ENCODE data around the gene HDGFL3. TPM values are rescaled to one million over a fixed set of nuclear protein-coding genes. Genes with fewer than 3 reads are reported as not detected.

HDGFL3 gene
- total and polyA plus RNA-seq, 9 of the 15 experiments (the other 6 are each of a cell fraction or from before 2014, with no cell fraction given), result 6.7 to 42.0 (median 31.4) TPM

DNA sequence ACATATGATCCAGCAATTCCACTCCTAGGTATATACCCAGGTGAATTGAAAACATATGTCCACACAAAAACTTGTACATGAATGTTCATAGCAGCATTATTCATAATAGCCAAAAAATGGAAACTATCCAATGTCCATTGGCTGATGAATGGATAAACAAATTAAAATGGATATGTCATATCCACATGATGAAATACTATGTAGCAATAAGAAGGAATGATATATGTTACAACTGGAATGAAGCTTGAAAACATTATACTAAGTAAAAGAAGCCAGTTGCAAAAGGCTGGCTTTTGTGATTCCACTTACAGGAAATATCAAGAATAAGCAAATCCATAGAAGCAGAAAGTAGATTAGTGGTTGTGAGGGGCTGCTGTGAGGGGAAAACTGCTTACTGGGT is 43.2 kb upstream of the HDGFL3 start:
- Histone ChIP-seq H3K36me3 (ENCODE audit: control insufficient read depth, insufficient read depth, low read length) (no peaks in the 10 kb centered on the region), H3K4me1 (replicated peaks in 1 of 2; ENCODE audit: control insufficient read depth in 2 of 2, insufficient read depth in 2 of 2, low read length in 2 of 2) (no peaks in the 10 kb centered on the region), H3K4me3 (no peak overlapping the region), H3K4me2 (ENCODE audit: insufficient read depth, low read length) (no peak overlapping the region), H4K20me1 (replicated peaks; ENCODE audit: control insufficient read depth, insufficient read depth, low read length) (no peaks in the 10 kb centered on the region), H3K9me3 (replicated peaks; ENCODE audit: control insufficient read depth, insufficient read depth, low read depth, low read length) (no peaks in the 10 kb centered on the region), H3K27ac (ENCODE audit: extremely low read depth, low read depth, low read length) (no peak overlapping the region), H3K79me2 (ENCODE audit: control insufficient read depth, insufficient read depth, low read length) (no peaks in the 10 kb centered on the region), H3K27me3 (ENCODE audit: control insufficient read depth in 2 of 2, insufficient read depth in 2 of 2, low read length in 2 of 2) (peaks cover 3 to 11% of the 10 kb centered on the region in 2 experiments; a peak in 2 of 5 replicates), H3K9ac (ENCODE audit: insufficient read depth in 1 of 2, low read depth in 2 of 2, low read length in 2 of 2) (no peak overlapping the region), H3K9me1 (ENCODE audit: control insufficient read depth, insufficient read depth, low read length) (no peaks in the 10 kb centered on the region), H2AFZ (ENCODE audit: low read depth, low read length) (no peak overlapping the region)
- ChIA-PET CTCF (ENCODE audit: low intra/inter-chr PET ratio) (no interaction called here), POLR2A (no interaction called here)
- in situ Hi-C loops (cut with MboI), result loop anchor here (10.0 kb wide), 1 partner anchor 304 kb away; no protein-coding TSS in a partner anchor
- no peak for ATAC-seq
- intact Hi-C loops (cut with micrococcal nuclease), result no loop called here
- FAIRE-seq, result no peak
- DNase-seq (ENCODE audit: extremely low read depth in 1 of 4, low spot score in 3 of 4), result no peak
- no peak for TF ChIP-seq HDAC6 (IDR thresholded peaks at IDR 0.05; ENCODE audit: low read depth, low read length)
- no peak for TF ChIP-seq CEBPG (CRISPR knock-in tag; IDR thresholded peaks at IDR 0.05)
- 0 out of 4 replicates have a peak, but pooled peaks of 1 of the 2 experiments have one; percentile 15 for TF ChIP-seq CEBPG (tag; conservative IDR thresholded peaks at IDR 0.05 in 1 of 2, IDR thresholded peaks at IDR 0.05 in 1 of 2)
- BruUV-seq (replicated peaks), result no TSS peak

DNA sequence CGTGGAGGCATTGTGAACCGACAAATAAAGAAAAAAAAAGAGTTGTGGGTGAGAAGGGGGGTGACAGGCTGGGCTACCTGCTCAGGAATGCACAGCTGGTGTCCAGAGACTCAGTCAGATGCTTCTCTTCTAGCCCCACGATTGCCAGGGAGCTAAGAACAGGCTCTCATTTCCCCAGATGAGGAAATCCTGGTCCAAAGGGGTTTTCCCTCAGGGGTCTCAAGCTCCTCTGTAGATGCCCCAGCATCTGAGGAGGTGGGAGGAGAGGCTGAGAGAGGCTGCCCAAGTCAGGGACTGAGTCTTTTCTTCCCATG is 41.4 kb upstream of the HDGFL3 start:
- in situ Hi-C loops (cut with MboI) (loop anchor here (5.0 kb wide), 1 partner anchor 173 kb away; no protein-coding TSS in a partner anchor), intact Hi-C loops (cut with micrococcal nuclease) (no loop called here)
- no peak overlapping the region for H3K9ac ChIP-seq (ENCODE audit: insufficient read depth in 1 of 2, low read depth in 2 of 2, low read length in 2 of 2)
- CTCF ChIA-PET (ENCODE audit: low intra/inter-chr PET ratio), result interaction anchor here (0.6 to 2.1 kb wide), 5 partner anchors 182 to 664 kb away, joined by 3 to 12 read pairs (median 6); partner anchors contain the start of gene BTBD1
- H3K9me1 ChIP-seq (ENCODE audit: control insufficient read depth, insufficient read depth, low read length), result no peaks in the 10 kb centered on the region
- H3K4me1 ChIP-seq (replicated peaks in 1 of 2; ENCODE audit: control insufficient read depth in 2 of 2, insufficient read depth in 2 of 2, low read length in 2 of 2), result no peaks in the 10 kb centered on the region
- peaks cover 3 to 11% of the 10 kb centered on the region in 2 experiments; a peak in 3 of 5 replicates for H3K27me3 ChIP-seq (ENCODE audit: control insufficient read depth in 2 of 2, insufficient read depth in 2 of 2, low read length in 2 of 2)
- POLR2A ChIA-PET, result interaction anchor here (0.5 to 1.2 kb wide), 3 partner anchors 9 to 125 kb away, joined by 3 to 5 read pairs (median 3); no protein-coding TSS in a partner anchor
- no peak overlapping the region for H3K27ac ChIP-seq (ENCODE audit: extremely low read depth, low read depth, low read length)
- no peaks in the 10 kb centered on the region for H3K9me3 ChIP-seq (replicated peaks; ENCODE audit: control insufficient read depth, insufficient read depth, low read depth, low read length)
- H2AFZ ChIP-seq (ENCODE audit: low read depth, low read length), result no peak overlapping the region
- no peak overlapping the region for H3K4me2 ChIP-seq (ENCODE audit: insufficient read depth, low read length)
- WGBS (ENCODE audit: insufficient coverage, low coverage, missing lambda C conversion rate), result 0% methylated on average over 3 of the region's 3 CpGs
- no peaks in the 10 kb centered on the region for H3K79me2 ChIP-seq (ENCODE audit: control insufficient read depth, insufficient read depth, low read length)
- ATAC-seq (no peak), DNase-seq (ENCODE audit: extremely low read depth in 1 of 4, low spot score in 3 of 4) (no peak), FAIRE-seq (no peak)
- no peaks in the 10 kb centered on the region for H3K36me3 ChIP-seq (ENCODE audit: control insufficient read depth, insufficient read depth, low read length)
- no TSS peak for BruUV-seq (replicated peaks)
- H3K4me3 ChIP-seq, result no peak overlapping the region
- no peaks in the 10 kb centered on the region for H4K20me1 ChIP-seq (replicated peaks; ENCODE audit: control insufficient read depth, insufficient read depth, low read length)
- TF ChIP-seq ELF2 (CRISPR knock-in tag; IDR thresholded peaks at IDR 0.05) (no peak), TBP (optimal IDR thresholded peaks at IDR 0.05; ENCODE audit: low read depth, low read length) (no peak), HDGF (IDR thresholded peaks at IDR 0.05) (no peak), POLR2G (IDR thresholded peaks at IDR 0.05; ENCODE audit: low read depth, low read length) (no peak)
- TF ChIP-seq, protein P1, sequence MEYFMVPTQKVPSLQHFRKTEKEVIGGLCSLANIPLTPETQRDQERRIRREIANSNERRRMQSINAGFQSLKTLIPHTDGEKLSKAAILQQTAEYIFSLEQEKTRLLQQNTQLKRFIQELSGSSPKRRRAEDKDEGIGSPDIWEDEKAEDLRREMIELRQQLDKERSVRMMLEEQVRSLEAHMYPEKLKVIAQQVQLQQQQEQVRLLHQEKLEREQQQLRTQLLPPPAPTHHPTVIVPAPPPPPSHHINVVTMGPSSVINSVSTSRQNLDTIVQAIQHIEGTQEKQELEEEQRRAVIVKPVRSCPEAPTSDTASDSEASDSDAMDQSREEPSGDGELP (CRISPR knock-in tag; IDR thresholded peaks at IDR 0.05; ENCODE audit: borderline replicate concordance), result no peak
- TF ChIP-seq, protein P2, sequence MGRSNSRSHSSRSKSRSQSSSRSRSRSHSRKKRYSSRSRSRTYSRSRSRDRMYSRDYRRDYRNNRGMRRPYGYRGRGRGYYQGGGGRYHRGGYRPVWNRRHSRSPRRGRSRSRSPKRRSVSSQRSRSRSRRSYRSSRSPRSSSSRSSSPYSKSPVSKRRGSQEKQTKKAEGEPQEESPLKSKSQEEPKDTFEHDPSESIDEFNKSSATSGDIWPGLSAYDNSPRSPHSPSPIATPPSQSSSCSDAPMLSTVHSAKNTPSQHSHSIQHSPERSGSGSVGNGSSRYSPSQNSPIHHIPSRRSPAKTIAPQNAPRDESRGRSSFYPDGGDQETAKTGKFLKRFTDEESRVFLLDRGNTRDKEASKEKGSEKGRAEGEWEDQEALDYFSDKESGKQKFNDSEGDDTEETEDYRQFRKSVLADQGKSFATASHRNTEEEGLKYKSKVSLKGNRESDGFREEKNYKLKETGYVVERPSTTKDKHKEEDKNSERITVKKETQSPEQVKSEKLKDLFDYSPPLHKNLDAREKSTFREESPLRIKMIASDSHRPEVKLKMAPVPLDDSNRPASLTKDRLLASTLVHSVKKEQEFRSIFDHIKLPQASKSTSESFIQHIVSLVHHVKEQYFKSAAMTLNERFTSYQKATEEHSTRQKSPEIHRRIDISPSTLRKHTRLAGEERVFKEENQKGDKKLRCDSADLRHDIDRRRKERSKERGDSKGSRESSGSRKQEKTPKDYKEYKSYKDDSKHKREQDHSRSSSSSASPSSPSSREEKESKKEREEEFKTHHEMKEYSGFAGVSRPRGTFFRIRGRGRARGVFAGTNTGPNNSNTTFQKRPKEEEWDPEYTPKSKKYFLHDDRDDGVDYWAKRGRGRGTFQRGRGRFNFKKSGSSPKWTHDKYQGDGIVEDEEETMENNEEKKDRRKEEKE (IDR thresholded peaks at IDR 0.05; ENCODE audit: borderline replicate concordance in 1 of 2, control insufficient read depth in 1 of 2, low read depth in 2 of 2, low read length in 1 of 2), result no peak
